SH-SY5Y (cell line): ENCODE results near the gene NSL1.

Source experiments
- GATA2 ChIP-seq: IDR thresholded peaks from 2 replicates; pipeline ENCODE4 v1.6.1; 2011; ENCODE audit warnings: mild to moderate bottlenecking, low read depth, low read length
- GATA3 ChIP-seq: IDR thresholded peaks from 2 replicates; pipeline ENCODE4 v1.6.1; 2011; ENCODE audit warnings: low read depth, mild to moderate bottlenecking, low read length, moderate library complexity

NSL1 gene

DNA sequence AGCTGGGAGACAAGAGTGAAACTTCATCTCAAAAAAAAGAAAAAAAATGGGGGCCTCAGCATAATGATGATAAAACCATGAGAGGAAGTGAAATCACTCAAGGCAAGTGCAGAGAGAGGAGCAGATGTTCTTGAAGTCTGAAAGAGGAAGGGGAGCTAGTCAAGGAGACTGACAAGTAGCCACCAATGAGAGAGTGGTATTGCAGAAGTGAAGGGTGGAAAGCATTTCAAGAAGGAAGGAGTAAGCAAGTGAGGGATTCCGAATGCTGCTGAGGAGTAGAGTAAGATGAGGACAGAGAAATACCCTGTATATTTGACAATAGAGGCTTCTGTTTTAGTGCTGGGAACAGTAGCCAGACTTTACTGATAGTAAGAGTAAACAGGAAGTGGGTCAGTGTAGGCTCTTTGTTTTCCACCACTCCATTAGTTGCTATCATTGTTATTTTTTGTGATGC is 3.0 kb upstream of the NSL1 start:
- TF ChIP-seq GATA3, result no peak
- TF ChIP-seq GATA2, result no peak

- TF ChIP-seq GATA3 (no peak), GATA2 (no peak)
These were observed 875 bp upstream of the NSL1 start for GRCh38 chr1:212792396-212792908.

- TF ChIP-seq GATA2 (no peak), GATA3 (no peak)
These were observed 309 bp downstream of the NSL1 start for GRCh38 chr1:212791261-212791675.

GRCh38 chr1:212785871-212786270 is 5.7 kb downstream of the NSL1 start:
- no peak for TF ChIP-seq GATA2
- no peak for TF ChIP-seq GATA3

GRCh38 chr1:212783976-212784375 is 7.6 kb downstream of the NSL1 start:
- TF ChIP-seq GATA3, result no peak

GRCh38 chr1:212782422-212783154 is 9.0 kb downstream of the NSL1 start:
- TF ChIP-seq GATA2 (no peak), GATA3 (no peak)

GRCh38 chr1:212781225-212781624 is 10.4 kb downstream of the NSL1 start:
- TF ChIP-seq GATA2 (no peak), GATA3 (no peak)

DNA sequence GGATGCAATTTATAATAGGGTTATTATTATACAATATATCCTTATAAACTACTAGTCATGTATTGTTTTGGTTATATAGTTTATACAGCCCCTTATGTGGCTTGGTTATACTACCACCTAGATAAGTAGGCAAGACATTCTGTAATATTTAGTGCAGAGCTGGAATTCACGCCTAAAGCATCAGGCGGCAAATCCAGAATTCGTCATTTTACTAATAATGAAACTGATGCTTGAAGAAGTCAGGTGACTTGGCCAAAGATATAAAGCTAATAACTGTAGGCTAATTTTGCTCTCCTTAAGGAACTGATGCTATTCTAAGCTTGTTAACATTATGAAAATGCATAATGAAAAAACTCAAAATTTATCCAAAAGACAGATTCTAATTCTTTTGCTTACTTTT is 10.8 kb downstream of the NSL1 start:
- no peak for TF ChIP-seq GATA3
- no peak for TF ChIP-seq GATA2

DNA sequence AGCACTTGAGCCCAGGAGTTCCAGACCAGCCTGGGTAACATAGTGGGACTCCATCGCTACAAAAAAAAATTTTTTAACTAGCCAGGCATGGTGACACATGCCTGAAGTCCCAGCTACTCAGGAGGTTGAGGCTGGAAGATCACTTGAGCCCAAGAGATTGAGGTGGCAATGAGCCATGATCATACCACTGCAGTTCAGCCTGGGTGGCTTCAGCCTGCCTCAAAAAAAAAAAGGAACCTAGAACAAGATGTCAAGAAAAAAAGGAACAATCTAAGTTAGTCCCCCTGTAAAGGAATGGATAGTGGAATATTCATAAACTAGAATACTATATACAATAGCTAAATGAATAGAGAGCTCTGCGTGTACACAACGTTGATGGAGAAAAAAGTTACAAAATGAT is 14.4 kb downstream of the NSL1 start:
- TF ChIP-seq GATA3 (no peak), GATA2 (no peak)

- TF ChIP-seq GATA3 (no peak), GATA2 (no peak)
These were observed 16.3 kb downstream of the NSL1 start for GRCh38 chr1:212775241-212775640.

DNA sequence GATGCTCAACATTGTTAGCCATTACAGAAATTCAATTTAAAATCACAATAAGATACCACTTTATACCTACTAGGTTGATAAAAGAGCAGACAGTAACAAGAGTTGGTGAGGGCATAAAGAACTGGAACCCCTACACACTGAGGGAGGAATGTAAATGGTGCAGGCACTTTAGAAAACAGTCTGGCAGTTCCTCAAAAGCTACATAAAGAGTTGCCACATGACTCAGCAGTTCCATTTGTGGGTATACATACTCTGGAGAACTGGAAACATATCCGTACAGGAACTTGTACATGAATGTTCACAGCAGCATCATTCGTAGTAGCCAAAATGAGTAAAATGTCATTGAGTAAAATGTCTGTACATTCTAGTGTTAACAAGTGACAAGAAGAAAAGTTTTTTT is 17.0 kb downstream of the NSL1 start:
- TF ChIP-seq GATA2 (no peak), GATA3 (no peak)

DNA sequence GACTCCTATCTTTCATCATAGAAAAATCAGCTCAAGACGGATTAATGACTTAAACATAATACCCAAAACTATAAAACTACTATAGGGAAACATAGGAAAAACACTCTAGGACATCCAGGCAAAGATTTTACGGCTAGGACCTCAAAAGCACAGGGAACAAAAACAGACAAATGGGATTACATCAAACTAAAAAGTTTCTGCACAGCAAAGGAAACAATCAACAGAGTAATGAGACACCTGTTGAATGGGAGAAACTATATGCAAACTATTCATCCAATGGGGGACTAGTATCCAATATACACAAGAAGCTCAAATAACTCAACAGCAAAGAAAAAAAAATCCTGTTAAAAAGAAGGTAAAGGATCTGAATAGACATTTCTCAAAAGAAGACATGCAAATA is 18.6 kb downstream of the NSL1 start:
- TF ChIP-seq GATA2 (no peak), GATA3 (no peak)

DNA sequence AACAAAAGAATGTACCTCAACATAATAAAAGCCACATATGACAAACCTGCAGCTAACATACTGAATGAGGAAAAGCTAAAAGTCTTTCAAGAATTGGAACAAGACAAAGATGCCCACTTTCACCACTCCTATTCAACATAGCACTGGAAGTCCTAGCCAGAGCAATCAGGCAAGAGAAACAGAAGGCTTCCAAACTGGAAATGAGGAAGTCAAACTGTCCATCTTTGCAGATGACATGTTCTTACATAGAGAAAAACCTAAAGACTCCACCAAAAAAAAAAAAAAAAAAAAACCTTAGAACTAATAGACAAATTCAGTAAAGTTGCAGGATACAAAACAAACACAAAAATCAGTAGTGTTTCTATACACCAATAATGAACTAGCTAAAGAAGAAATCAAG is 20.2 kb downstream of the NSL1 start:
- no peak for TF ChIP-seq GATA3
- no peak for TF ChIP-seq GATA2

DNA sequence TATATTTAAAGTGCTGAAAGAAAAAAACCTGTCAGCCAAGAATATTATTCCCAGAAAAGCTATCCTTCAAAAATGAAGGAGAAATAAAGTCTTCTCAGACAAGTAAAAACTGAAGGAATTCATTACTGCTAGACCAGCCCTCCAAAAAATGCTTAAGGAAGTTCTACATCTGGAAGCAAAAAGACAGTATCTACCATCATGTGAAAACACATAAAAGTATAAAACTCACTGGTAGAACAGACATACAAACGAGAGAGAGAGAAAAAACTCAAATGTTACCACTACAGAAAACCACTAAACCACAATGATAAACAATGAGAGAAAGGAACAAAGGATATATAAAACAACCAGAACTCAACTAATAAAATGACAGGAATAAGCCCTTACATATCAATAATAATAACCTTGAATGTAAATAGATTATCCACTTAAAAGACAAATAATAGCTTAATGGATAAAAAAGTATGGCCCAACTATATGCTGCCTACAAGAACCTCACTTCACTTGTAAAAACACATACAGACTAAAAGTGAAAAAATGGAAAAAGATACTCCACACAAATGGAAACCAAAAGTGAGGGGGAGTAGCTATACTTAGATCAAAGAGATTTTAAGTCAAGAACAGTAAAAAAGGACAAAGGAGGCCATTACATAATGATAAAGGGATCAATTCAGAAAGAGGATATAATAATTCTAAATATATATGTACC is 22.0 kb downstream of the NSL1 start:
- TF ChIP-seq GATA2, result no peak
- TF ChIP-seq GATA3, result no peak

GRCh38 chr1:212762839-212763238 is 28.7 kb downstream of the NSL1 start:
- TF ChIP-seq GATA3 (no peak), GATA2 (no peak)
